H9 (cell line): ENCODE results near the gene CCBE1. TPM values are rescaled to one million over a fixed set of nuclear protein-coding genes. Genes with fewer than 3 reads are reported as not detected.

ENCODE experiments used
- DNase-seq: peaks from one replicate; pipeline ENCODE4 v3.0.0-alpha.2; 2017
- H2AFZ ChIP-seq: one replicate; pipeline ENCODE4 v1.6.1; 2013; ENCODE audit warnings: mild to moderate bottlenecking, low read length, control low read depth, moderate library complexity
- H2AK5ac ChIP-seq: 2 replicates; pipeline ENCODE4 v1.6.1; 2013; ENCODE audit warnings: low read length, control low read depth, mixed read lengths; ENCODE audit not compliant: insufficient read length
- H2BK120ac ChIP-seq: one replicate; pipeline ENCODE4 v1.6.1; 2013; ENCODE audit warnings: low read depth, mild to moderate bottlenecking, low read length, control low read depth, inconsistent platforms; ENCODE audit not compliant: poor library complexity, severe bottlenecking
- H2BK12ac ChIP-seq: 2 replicates; pipeline ENCODE4 v1.6.1; 2013; ENCODE audit warnings: low read length, control low read depth, mixed read lengths, low read depth; ENCODE audit not compliant: insufficient read length
- H2BK15ac ChIP-seq: 2 replicates; pipeline ENCODE4 v1.6.1; 2013; ENCODE audit warnings: low read depth, low read length, control low read depth
- H2BK20ac ChIP-seq: one replicate; pipeline ENCODE4 v1.6.1; 2013; ENCODE audit warnings: low read depth, mild to moderate bottlenecking, low read length, control low read depth, inconsistent platforms; ENCODE audit not compliant: poor library complexity, severe bottlenecking
- H2BK5ac ChIP-seq: 2 replicates; pipeline ENCODE4 v1.6.1; 2013; ENCODE audit warnings: low read length, control low read depth, mixed read lengths; ENCODE audit not compliant: insufficient read length
- H3K14ac ChIP-seq: 2 replicates; pipeline ENCODE4 v1.6.1; 2013; ENCODE audit warnings: low read length, control low read depth; ENCODE audit not compliant: insufficient read depth
- H3K18ac ChIP-seq: 2 replicates; pipeline ENCODE4 v1.6.1; 2013; ENCODE audit warnings: low read depth, mild to moderate bottlenecking, mixed read lengths, low read length, control low read depth; ENCODE audit not compliant: insufficient read length
- H3K23ac ChIP-seq: 2 replicates; pipeline ENCODE4 v1.6.1; 2013; ENCODE audit warnings: low read length, control low read depth, mixed read lengths, low read depth; ENCODE audit not compliant: insufficient read length
- H3K23me2 ChIP-seq: 2 replicates; pipeline ENCODE4 v1.6.1; 2013; ENCODE audit warnings: low read depth, mild to moderate bottlenecking, mixed read lengths, low read length, control low read depth; ENCODE audit not compliant: insufficient read length, poor library complexity, severe bottlenecking
- H3K27ac ChIP-seq: 2 replicates; pipeline ENCODE4 v1.5.1; 2013; ENCODE audit warnings: low read length, control low read depth, mixed read lengths, low read depth; ENCODE audit not compliant: insufficient read length
- H3K27me3 ChIP-seq: 2 replicates; pipeline ENCODE4 v1.6.1; 2013; ENCODE audit warnings: low read length, control low read depth, inconsistent platforms; ENCODE audit not compliant: insufficient read depth
- H3K4ac ChIP-seq: 2 replicates; pipeline ENCODE4 v1.6.1; 2013; ENCODE audit warnings: low read depth, mild to moderate bottlenecking, control low read depth, inconsistent platforms, low read length, moderate library complexity
- H3K4me1 ChIP-seq: 2 replicates; pipeline ENCODE4 v1.6.1; 2013; ENCODE audit warnings: low read length, control low read depth, inconsistent platforms; ENCODE audit not compliant: insufficient read depth
- H3K4me2 ChIP-seq: 2 replicates; pipeline ENCODE4 v1.6.1; 2013; ENCODE audit warnings: low read length, control low read depth, mixed read lengths; ENCODE audit not compliant: insufficient read length, insufficient read depth
- H3K56ac ChIP-seq: 2 replicates; pipeline ENCODE4 v1.6.1; 2013; ENCODE audit warnings: low read depth, mild to moderate bottlenecking, mixed read lengths, low read length, control low read depth; ENCODE audit not compliant: insufficient read length
- H3K79me1 ChIP-seq: 2 replicates; pipeline ENCODE4 v1.6.1; 2013; ENCODE audit warnings: low read depth, mild to moderate bottlenecking, moderate library complexity, low read length, control low read depth, inconsistent platforms; ENCODE audit not compliant: insufficient read depth, poor library complexity, severe bottlenecking
- H3K79me2 ChIP-seq: 2 replicates; pipeline ENCODE4 v1.6.1; 2013; ENCODE audit warnings: low read length, control low read depth, inconsistent platforms; ENCODE audit not compliant: insufficient read depth
- H3K9ac ChIP-seq: 2 replicates; pipeline ENCODE4 v1.6.1; 2013; ENCODE audit warnings: low read length, control low read depth, mixed read lengths; ENCODE audit not compliant: insufficient read length; ENCODE audit errors: extremely low read depth
- H3K9me3 ChIP-seq: one replicate; pipeline ENCODE4 v1.6.1; 2013; ENCODE audit warnings: low read depth, low read length, inconsistent platforms; ENCODE audit not compliant: control insufficient read depth
- H3T11ph ChIP-seq: one replicate; pipeline ENCODE4 v1.6.1; 2013; ENCODE audit warnings: mild to moderate bottlenecking, low read length, control low read depth, inconsistent platforms
- H4K20me1 ChIP-seq: one replicate; pipeline ENCODE4 v1.6.1; 2013; ENCODE audit not compliant: control insufficient read depth, insufficient read length, insufficient read depth
- H4K5ac ChIP-seq: 2 replicates; pipeline ENCODE4 v1.6.1; 2013; ENCODE audit warnings: low read depth, mild to moderate bottlenecking, mixed read lengths, low read length, control low read depth; ENCODE audit not compliant: insufficient read length
- H4K8ac ChIP-seq: replicated peaks from 2 replicates; pipeline ENCODE4 v1.6.1; 2013; ENCODE audit warnings: low read length, control low read depth, mixed read lengths, low read depth; ENCODE audit not compliant: insufficient read length
- H4K91ac ChIP-seq: 2 replicates; pipeline ENCODE4 v1.6.1; 2013; ENCODE audit warnings: low read depth, mild to moderate bottlenecking, moderate library complexity, mixed read lengths, low read length, control low read depth; ENCODE audit not compliant: insufficient read length
- H3K27ac Mint-ChIP-seq, 3 experiments: 2 replicates in 2 of 3; 3 replicates in 1 of 3; pipeline ENCODE4 v1.8.0; 2020 to 2021; ENCODE audit warnings: mixed read lengths in 3 of 3, mild to moderate bottlenecking in 1 of 3, moderate library complexity in 1 of 3
- H3K27me3 Mint-ChIP-seq: 2 replicates; pipeline ENCODE4 v1.8.0; 2021; ENCODE audit warnings: low read depth, mild to moderate bottlenecking, moderate library complexity, mixed read lengths
- H3K36me3 Mint-ChIP-seq, 3 experiments: 2 replicates in 2 of 3; 3 replicates in 1 of 3; pipeline ENCODE4 v1.8.0; 2020 to 2021; ENCODE audit warnings: low read depth in 3 of 3, mixed read lengths in 3 of 3; ENCODE audit not compliant: insufficient read depth in 1 of 3
- H3K4me1 Mint-ChIP-seq, 2 experiments: 2 replicates each; pipeline ENCODE4 v1.8.0; 2020; ENCODE audit warnings: mixed read lengths in 2 of 2
- H3K4me3 Mint-ChIP-seq, 2 experiments: 2 replicates in 1 of 2; 3 replicates in 1 of 2; pipeline ENCODE4 v1.8.0; 2020 to 2021; ENCODE audit warnings: mild to moderate bottlenecking in 2 of 2, mixed read lengths in 2 of 2, moderate library complexity in 1 of 2
- H3K9me3 Mint-ChIP-seq, 2 experiments: 2 replicates in 1 of 2; 3 replicates in 1 of 2; pipeline ENCODE4 v1.8.0; 2020; ENCODE audit warnings: mild to moderate bottlenecking in 2 of 2, mixed read lengths in 2 of 2, moderate library complexity in 1 of 2
- CTCF ChIP-seq: fragments of 200-600 bp; sonication (generic); conservative IDR thresholded peaks from 3 replicates; pipeline ENCODE4 v1.8.0; 2021; ENCODE audit warnings: antibody characterized with exemption, mild to moderate bottlenecking
- WGBS: extraction: QIAGEN DNeasy Blood & Tissue Kit; methylation state at CpG from one replicate; pipeline ENCODE4 v1.1.7; 2013; ENCODE audit warnings: missing lambda C conversion rate, low lambda C conversion rate, mixed read lengths; ENCODE audit not compliant: insufficient read length; ENCODE audit errors: extremely low coverage; 5-methylcytosine and 5-hydroxymethylcytosine counted together
- total RNA-seq: library from RNA; stranded (reverse); gene quantifications from 2 replicates; pipeline ENCODE4 v1.2.1, GENCODE V29; 2021

Gene CCBE1
- total RNA-seq, 1 experiment from 2014 or later: 0.39 TPM

- no CpG with 5 or more reads among the region's 4 CpGs for WGBS
- Histone ChIP-seq H2BK120ac (no peak overlapping the region), H3K4me2 (no peak overlapping the region), H3K4me1 (no peaks in the 10 kb centered on the region), H3K23ac (no peak overlapping the region), H3K14ac (no peak overlapping the region), H4K20me1 (no peaks in the 10 kb centered on the region), H3K23me2 (no peaks in the 10 kb centered on the region), H3T11ph (no peak overlapping the region), H2BK20ac (no peak overlapping the region), H4K5ac (no peak overlapping the region), H3K27ac (no peak overlapping the region), H2BK5ac (no peak overlapping the region), H2BK12ac (no peak overlapping the region), H2BK15ac (no peak overlapping the region), H3K27me3 (no peaks in the 10 kb centered on the region), H3K18ac (no peak overlapping the region), H3K9me3 (no peaks in the 10 kb centered on the region), H4K8ac (no peak overlapping the region), H3K56ac (no peak overlapping the region), H3K9ac (no peak overlapping the region), H3K79me2 (no peaks in the 10 kb centered on the region), H4K91ac (no peak overlapping the region), H3K79me1 (no peaks in the 10 kb centered on the region), H3K4ac (no peak overlapping the region), H2AFZ (no peak overlapping the region), H2AK5ac (no peak overlapping the region)
- no peaks in the 10 kb centered on the region for H3K9me3 Mint-ChIP-seq
- no peak for TF ChIP-seq CTCF
- H3K4me1 Mint-ChIP-seq: peaks cover 4 to 5% of the 10 kb centered on the region in 2 experiments; a peak in 2 of 4 replicates
- no peaks in the 10 kb centered on the region for H3K36me3 Mint-ChIP-seq
- no peak for DNase-seq
- no peaks in the 10 kb centered on the region; the same call in none of the 2 replicates for H3K27me3 Mint-ChIP-seq
- no peak overlapping the region for H3K27ac Mint-ChIP-seq
- no peak overlapping the region for H3K4me3 Mint-ChIP-seq
Observed at GRCh38 chr18:59575995-59576394, 121.2 kb downstream of the CCBE1 start.
